Mesenchymal stem cell (in vitro differentiated cells and primary cell): ENCODE measurements around the gene STK4.
"Not testable (repeated sequence)": the region's sequence is repeated elsewhere in the genome, so short reads cannot be mapped to it uniquely, and the experiment has no call there.

Experiments used
- DNase-seq: peaks from one replicate; pipeline ENCODE4 v3.0.0-alpha.2; 2013
- H2AFZ ChIP-seq: one replicate; pipeline ENCODE4 v1.6.1; 2013; ENCODE audit warnings: low read depth, mild to moderate bottlenecking, control low read depth, inconsistent platforms, low read length, moderate library complexity
- H2AK5ac ChIP-seq: 2 replicates; pipeline ENCODE4 v1.6.1; 2013; ENCODE audit warnings: low read length, moderate library complexity, mild to moderate bottlenecking, inconsistent platforms; ENCODE audit not compliant: severe bottlenecking
- H2BK120ac ChIP-seq: one replicate; pipeline ENCODE4 v1.6.1; 2013; ENCODE audit warnings: low read depth, mild to moderate bottlenecking, inconsistent platforms, low read length, moderate library complexity
- H2BK12ac ChIP-seq, 2 experiments: one replicate each; pipeline ENCODE4 v1.6.1; 2013; ENCODE audit warnings: inconsistent platforms in 2 of 2, low read length in 2 of 2, mild to moderate bottlenecking in 2 of 2, moderate library complexity in 2 of 2, control low read depth in 1 of 2
- H2BK15ac ChIP-seq: one replicate; pipeline ENCODE4 v1.6.1; 2013; ENCODE audit warnings: mild to moderate bottlenecking, low read depth, inconsistent platforms; ENCODE audit not compliant: poor library complexity, severe bottlenecking
- H2BK5ac ChIP-seq: 2 replicates; pipeline ENCODE4 v1.6.1; 2013; ENCODE audit warnings: low read depth, mild to moderate bottlenecking, low read length, control low read depth, inconsistent platforms; ENCODE audit not compliant: poor library complexity, severe bottlenecking
- H3K14ac ChIP-seq, 2 experiments: one replicate each; pipeline ENCODE4 v1.6.1; 2013; ENCODE audit warnings: inconsistent platforms in 2 of 2, low read length in 2 of 2, control low read depth in 1 of 2, mild to moderate bottlenecking in 1 of 2, moderate library complexity in 1 of 2
- H3K18ac ChIP-seq, 2 experiments: one replicate each; pipeline ENCODE4 v1.6.1; 2013; ENCODE audit warnings: inconsistent platforms in 2 of 2, low read length in 2 of 2, control low read depth in 1 of 2, low read depth in 1 of 2, mild to moderate bottlenecking in 1 of 2
- H3K23ac ChIP-seq, 2 experiments: one replicate each; pipeline ENCODE4 v1.6.1; 2013; ENCODE audit warnings: inconsistent platforms in 2 of 2, low read length in 2 of 2, mild to moderate bottlenecking in 2 of 2, moderate library complexity in 2 of 2, control low read depth in 1 of 2
- H3K27ac ChIP-seq: 2 replicates; pipeline ENCODE4 v1.5.1; 2013; ENCODE audit warnings: mild to moderate bottlenecking, moderate library complexity, low read length, control low read depth, inconsistent platforms; ENCODE audit not compliant: poor library complexity, severe bottlenecking
- H3K27me3 ChIP-seq, 2 experiments: 2 replicates each; pipeline versions ENCODE4 v1.6.1 to v1.7.0; 2013; ENCODE audit warnings: low read length in 2 of 2, mild to moderate bottlenecking in 2 of 2, moderate library complexity in 2 of 2, control low read depth in 1 of 2, inconsistent platforms in 1 of 2; ENCODE audit not compliant: control insufficient read depth in 1 of 2, insufficient read depth in 1 of 2
- H3K36me3 ChIP-seq, 2 experiments: 2 replicates each; pipeline versions ENCODE4 v1.6.1 to v1.7.0; 2013; ENCODE audit warnings: low read length in 2 of 2, control low read depth in 1 of 2, inconsistent platforms in 1 of 2, low read depth in 1 of 2, mild to moderate bottlenecking in 1 of 2; ENCODE audit not compliant: insufficient read depth in 2 of 2, control insufficient read depth in 1 of 2
- H3K4ac ChIP-seq, 2 experiments: one replicate each; pipeline ENCODE4 v1.6.1; 2013; ENCODE audit warnings: inconsistent platforms in 2 of 2, low read length in 2 of 2, mild to moderate bottlenecking in 2 of 2, moderate library complexity in 2 of 2, control low read depth in 1 of 2, low read depth in 1 of 2
- H3K4me1 ChIP-seq: 2 replicates; pipeline ENCODE4 v1.6.1; 2013; ENCODE audit warnings: low read depth, low read length, control low read depth; ENCODE audit not compliant: control insufficient read depth, insufficient read depth
- H3K4me2 ChIP-seq: 2 replicates; pipeline ENCODE4 v1.6.1; 2013; ENCODE audit warnings: low read length, mild to moderate bottlenecking, inconsistent platforms; ENCODE audit not compliant: poor library complexity, severe bottlenecking
- H3K4me3 ChIP-seq, 2 experiments: 2 replicates each; pipeline versions ENCODE4 v1.5.1 to v1.7.0; 2013; ENCODE audit warnings: low read length in 2 of 2, mild to moderate bottlenecking in 2 of 2, control low read depth in 1 of 2, low read depth in 1 of 2; ENCODE audit not compliant: insufficient read depth in 1 of 2
- H3K79me1 ChIP-seq: replicated peaks from 2 replicates; pipeline ENCODE4 v1.6.1; 2013; ENCODE audit warnings: mild to moderate bottlenecking, control low read depth, low read length, inconsistent platforms; ENCODE audit not compliant: poor library complexity, severe bottlenecking
- H3K9ac ChIP-seq: 2 replicates; pipeline ENCODE4 v1.7.0; 2013; ENCODE audit warnings: mild to moderate bottlenecking, low read length, moderate library complexity
- H3K9me3 ChIP-seq: 2 replicates; pipeline ENCODE4 v1.7.0; 2013; ENCODE audit warnings: mild to moderate bottlenecking, low read length; ENCODE audit not compliant: control insufficient read depth
- H4K8ac ChIP-seq: one replicate; pipeline ENCODE4 v1.6.1; 2013; ENCODE audit warnings: inconsistent platforms, mild to moderate bottlenecking, low read length, moderate library complexity
- H4K91ac ChIP-seq: one replicate; pipeline ENCODE4 v1.6.1; 2013; ENCODE audit warnings: mild to moderate bottlenecking, low read length, inconsistent platforms
- WGBS: methylation state at CpG from one replicate; pipeline ENCODE4 v1.1.7; 2013; ENCODE audit warnings: mixed read lengths; 5-methylcytosine and 5-hydroxymethylcytosine counted together

The STK4 gene

GRCh38 chr20:45021631-45022030 lies 55.3 kb downstream of the STK4 start:
- no peak overlapping the region for H3K9ac ChIP-seq
- 100% methylated on average over 1 of the region's 2 CpGs for WGBS

GRCh38 chr20:45023140-45023539 lies 56.8 kb downstream of the STK4 start:
- H3K9ac ChIP-seq, H3K4me2 ChIP-seq, H3K23ac ChIP-seq, H2BK120ac ChIP-seq, H2BK15ac ChIP-seq, H4K8ac ChIP-seq, H3K27me3 ChIP-seq, H2BK12ac ChIP-seq, DNase-seq, H3K4me1 ChIP-seq, H3K4me3 ChIP-seq, H2BK5ac ChIP-seq, H2AFZ ChIP-seq, H3K27ac ChIP-seq, H3K4ac ChIP-seq, H4K91ac ChIP-seq, H3K14ac ChIP-seq, H3K79me1 ChIP-seq, H2AK5ac ChIP-seq, H3K18ac ChIP-seq, H3K9me3 ChIP-seq: not testable (repeated sequence)
- H3K36me3 ChIP-seq: peaks cover 3 to 40% of the 10 kb centered on the region in 2 experiments
- 100% methylated on average over 2 of the region's 2 CpGs for WGBS

More at GRCh38 chr20:45021631-45022030, 55.3 kb downstream of the STK4 start:
- peaks cover 0 to 39% of the 10 kb centered on the region in 2 experiments for H3K36me3 ChIP-seq
- no peak overlapping the region for H3K23ac ChIP-seq
- no peak overlapping the region for H4K91ac ChIP-seq
- no peak overlapping the region for H3K4ac ChIP-seq
- no peak for DNase-seq
- H3K4me3 ChIP-seq: no peak overlapping the region
- H2AFZ ChIP-seq: no peak overlapping the region
- no peak overlapping the region for H2BK5ac ChIP-seq
- H3K27ac ChIP-seq: no peak overlapping the region
- no peak overlapping the region for H4K8ac ChIP-seq
- no peaks in the 10 kb centered on the region for H3K27me3 ChIP-seq
- no peak overlapping the region for H3K18ac ChIP-seq
- H2BK120ac ChIP-seq: no peak overlapping the region
- H3K79me1 ChIP-seq: peaks cover 6% of the 10 kb centered on the region
- no peak overlapping the region for H3K14ac ChIP-seq
- H3K9me3 ChIP-seq: no peaks in the 10 kb centered on the region
- no peak overlapping the region for H3K4me2 ChIP-seq
- no peak overlapping the region for H2AK5ac ChIP-seq
- H2BK12ac ChIP-seq: no peak overlapping the region
- H3K4me1 ChIP-seq: no peaks in the 10 kb centered on the region
- H2BK15ac ChIP-seq: no peak overlapping the region

GRCh38 chr20:45028424-45029136 lies 62.3 kb downstream of the STK4 start:
- 95% methylated on average over 4 of the region's 6 CpGs for WGBS
- Histone ChIP-seq H3K36me3 (peaks cover 3 to 32% of the 10 kb centered on the region in 2 experiments), H3K4me2 (no peak overlapping the region), H2AFZ (no peak overlapping the region), H2BK12ac (no peak overlapping the region), H2BK15ac (no peak overlapping the region), H3K4me1 (no peaks in the 10 kb centered on the region), H3K23ac (no peak overlapping the region), H3K27me3 (no peaks in the 10 kb centered on the region), H3K4me3 (no peak overlapping the region), H4K8ac (no peak overlapping the region), H3K18ac (no peak overlapping the region), H3K79me1 (peaks cover 12% of the 10 kb centered on the region), H2BK5ac (no peak overlapping the region), H3K27ac (no peak overlapping the region), H3K14ac (no peak overlapping the region), H3K9me3 (no peaks in the 10 kb centered on the region), H4K91ac (no peak overlapping the region), H2AK5ac (no peak overlapping the region), H3K9ac (no peak overlapping the region), H2BK120ac (no peak overlapping the region), H3K4ac (no peak overlapping the region)
- DNase-seq: no peak

GRCh38 chr20:45029884-45030283 lies 63.6 kb downstream of the STK4 start:
- H3K27ac ChIP-seq: no peak overlapping the region
- no peak overlapping the region for H2AFZ ChIP-seq
- no peaks in the 10 kb centered on the region for H3K27me3 ChIP-seq
- no peaks in the 10 kb centered on the region for H3K4me1 ChIP-seq
- WGBS: 99% methylated on average over 3 of the region's 3 CpGs
- no peak overlapping the region for H4K91ac ChIP-seq
- no peak overlapping the region for H3K4ac ChIP-seq
- H3K14ac ChIP-seq: no peak overlapping the region
- no peak overlapping the region for H2BK120ac ChIP-seq
- no peak overlapping the region for H2BK15ac ChIP-seq
- no peak overlapping the region for H3K9ac ChIP-seq
- H3K79me1 ChIP-seq: peaks cover 12% of the 10 kb centered on the region
- H2BK12ac ChIP-seq: no peak overlapping the region
- H3K4me2 ChIP-seq: no peak overlapping the region
- H2AK5ac ChIP-seq: no peak overlapping the region
- H2BK5ac ChIP-seq: no peak overlapping the region
- no peak overlapping the region for H3K18ac ChIP-seq
- H3K36me3 ChIP-seq: peaks cover 3 to 28% of the 10 kb centered on the region in 2 experiments
- no peaks in the 10 kb centered on the region for H3K9me3 ChIP-seq
- DNase-seq: no peak
- H3K23ac ChIP-seq: no peak overlapping the region
- H4K8ac ChIP-seq: no peak overlapping the region
- H3K4me3 ChIP-seq: no peak overlapping the region
